Thyroid gland (tissue), 4 donors: Measurements from ENCODE around the gene BCAS3.

ENCODE experiments used
- POLR2A ChIP-seq, 2 donors: fragments of 450-650 bp; IDR thresholded peaks; one replicate each; pipeline ENCODE4 v1.6.1; 2017; ENCODE audit warnings: antibody characterized with exemption in 2 of 2, mild to moderate bottlenecking in 2 of 2, moderate library complexity in 1 of 2
- TF ChIP-seq, protein P1 (sequence below), 6 experiments: fragments of 200-600 bp in 3 of 6; fragments of 450-650 bp in 3 of 6; sonication (generic) in 3 of 6; IDR thresholded peaks; one replicate each; pipeline ENCODE4 v1.5.1; 2016 to 2019; ENCODE audit warnings: antibody characterized with exemption in 6 of 6, mild to moderate bottlenecking in 2 of 6, inconsistent platforms in 1 of 6, moderate library complexity in 1 of 6

DNA sequence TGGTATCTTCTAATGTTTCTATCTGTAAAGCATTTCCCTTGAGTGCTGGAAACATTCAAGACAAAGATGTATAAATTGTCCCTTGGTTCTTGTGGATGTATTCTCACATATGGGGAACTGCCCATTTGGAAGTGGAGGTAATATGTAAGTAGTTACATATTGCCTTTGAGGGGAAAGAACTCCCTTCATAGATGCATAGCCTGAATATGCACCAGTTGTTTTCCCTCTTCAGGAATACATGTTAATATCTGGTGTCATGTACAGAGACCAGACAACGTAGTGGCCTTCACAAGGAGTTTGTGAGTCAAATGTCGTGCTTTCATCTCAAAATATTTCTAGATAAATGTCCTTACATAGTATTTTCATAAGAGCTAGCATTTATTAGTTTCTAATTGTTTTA is 213.5 kb downstream of the BCAS3 start:
- TF ChIP-seq, protein P1, sequence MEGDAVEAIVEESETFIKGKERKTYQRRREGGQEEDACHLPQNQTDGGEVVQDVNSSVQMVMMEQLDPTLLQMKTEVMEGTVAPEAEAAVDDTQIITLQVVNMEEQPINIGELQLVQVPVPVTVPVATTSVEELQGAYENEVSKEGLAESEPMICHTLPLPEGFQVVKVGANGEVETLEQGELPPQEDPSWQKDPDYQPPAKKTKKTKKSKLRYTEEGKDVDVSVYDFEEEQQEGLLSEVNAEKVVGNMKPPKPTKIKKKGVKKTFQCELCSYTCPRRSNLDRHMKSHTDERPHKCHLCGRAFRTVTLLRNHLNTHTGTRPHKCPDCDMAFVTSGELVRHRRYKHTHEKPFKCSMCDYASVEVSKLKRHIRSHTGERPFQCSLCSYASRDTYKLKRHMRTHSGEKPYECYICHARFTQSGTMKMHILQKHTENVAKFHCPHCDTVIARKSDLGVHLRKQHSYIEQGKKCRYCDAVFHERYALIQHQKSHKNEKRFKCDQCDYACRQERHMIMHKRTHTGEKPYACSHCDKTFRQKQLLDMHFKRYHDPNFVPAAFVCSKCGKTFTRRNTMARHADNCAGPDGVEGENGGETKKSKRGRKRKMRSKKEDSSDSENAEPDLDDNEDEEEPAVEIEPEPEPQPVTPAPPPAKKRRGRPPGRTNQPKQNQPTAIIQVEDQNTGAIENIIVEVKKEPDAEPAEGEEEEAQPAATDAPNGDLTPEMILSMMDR (IDR thresholded peaks at IDR 0.05) = no peak
- no peak for TF ChIP-seq POLR2A (IDR thresholded peaks at IDR 0.05)
